Vagina (tissue), 2 donors: ENCODE data around the gene KAT2B.

ENCODE experiments used
- CTCF ChIP-seq, 3 experiments: fragments of 450-650 bp in 2 of 3; fragments of 200-600 bp in 1 of 3; sonication (generic) in 1 of 3; IDR thresholded peaks; one replicate each; pipeline ENCODE4 v1.5.1; 2017 to 2019; ENCODE audit warnings: antibody characterized with exemption in 3 of 3, mild to moderate bottlenecking in 2 of 3, moderate library complexity in 2 of 3
- POLR2A ChIP-seq, 2 donors: fragments of 450-650 bp; IDR thresholded peaks; one replicate each; pipeline ENCODE4 v1.6.1; 2017; ENCODE audit warnings: antibody characterized with exemption in 2 of 2, mild to moderate bottlenecking in 2 of 2, moderate library complexity in 2 of 2
- POLR2AphosphoS5 ChIP-seq, 2 donors: sonication (generic); formaldehyde crosslinking; IDR thresholded peaks; one replicate each; pipeline ENCODE4 v1.9.0; 2017; ENCODE audit warnings: antibody characterized with exemption in 2 of 2, mild to moderate bottlenecking in 2 of 2, low read depth in 1 of 2; ENCODE audit not compliant: insufficient read depth in 1 of 2

- TF ChIP-seq CTCF (IDR thresholded peaks at IDR 0.05) (no peak), POLR2AphosphoS5 (IDR thresholded peaks at IDR 0.05; ENCODE audit: insufficient read depth in 1 of 2, low read depth in 1 of 2) (no peak), POLR2A (IDR thresholded peaks at IDR 0.05) (no peak)
These were observed 11.0 kb downstream of the KAT2B start for GRCh38 chr3:20051123-20051806.
